SH-SY5Y (cell line): ENCODE results near the gene KCTD10.

Experiments used
- GATA2 ChIP-seq: IDR thresholded peaks from 2 replicates; pipeline ENCODE4 v1.6.1; 2011; ENCODE audit warnings: mild to moderate bottlenecking, low read depth, low read length
- GATA3 ChIP-seq: IDR thresholded peaks from 2 replicates; pipeline ENCODE4 v1.6.1; 2011; ENCODE audit warnings: low read depth, mild to moderate bottlenecking, low read length, moderate library complexity

DNA sequence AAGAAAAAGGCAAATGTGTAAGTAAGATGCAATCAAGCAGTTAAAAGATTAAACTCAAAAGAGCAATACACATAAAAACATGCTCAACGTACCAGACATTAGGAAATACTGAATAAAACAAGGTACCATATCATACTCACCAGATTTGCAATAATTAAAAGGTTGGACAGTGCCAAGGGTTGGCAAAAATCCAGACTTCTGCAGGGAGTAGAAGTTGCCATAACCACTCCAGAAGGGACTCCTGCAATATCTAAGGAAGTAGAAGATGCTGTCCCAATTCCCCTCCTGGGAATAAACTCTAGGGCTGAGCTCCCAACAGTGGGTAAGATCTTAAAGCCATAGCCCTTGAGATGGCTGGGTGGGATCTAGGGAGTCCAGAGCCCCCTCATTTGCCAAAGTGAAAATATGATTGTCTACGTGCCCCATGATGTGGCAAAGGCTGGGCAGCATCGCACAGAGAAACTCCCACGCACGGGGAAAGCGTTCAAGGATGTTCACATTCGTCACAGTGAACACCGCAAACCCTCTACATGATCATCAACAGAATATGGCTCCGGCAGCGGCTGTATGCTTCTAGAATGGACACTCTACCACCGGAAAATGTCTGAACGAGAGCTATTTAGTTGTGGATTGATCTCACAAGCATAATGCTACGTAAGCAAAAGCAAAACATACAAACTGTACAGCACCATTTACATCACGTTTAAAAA is 12.3 kb downstream of the KCTD10 start:
- TF ChIP-seq GATA2 (no peak), GATA3 (no peak)
